H1 (cell line): ENCODE results near the gene KCMF1. TPM values are rescaled to one million over a fixed set of nuclear protein-coding genes. Genes with fewer than 3 reads are reported as not detected.

ENCODE experiments used
- EZH2 ChIP-seq: fragments of 200-600 bp; sonication (generic); IDR thresholded peaks from 2 replicates; pipeline ENCODE4 v1.7.1; 2012; ENCODE audit warnings: low read depth, mild to moderate bottlenecking, moderate library complexity, low read length, inconsistent platforms; ENCODE audit not compliant: severe bottlenecking
- FOSL1 ChIP-seq: IDR thresholded peaks from 2 replicates; pipeline ENCODE4 v1.6.1; 2011; ENCODE audit warnings: mild to moderate bottlenecking, low read depth, low read length, moderate library complexity; ENCODE audit not compliant: insufficient read depth
- SP1 ChIP-seq: IDR thresholded peaks from 2 replicates; pipeline ENCODE4 v1.6.1; 2011; ENCODE audit warnings: low read depth, low read length
- TAF1 ChIP-seq: IDR thresholded peaks from 2 replicates; pipeline ENCODE4 v1.6.1; 2011; ENCODE audit warnings: mild to moderate bottlenecking, low read depth, low read length
- polyA plus RNA-seq, 7 experiments: library from polyadenylated mRNA; depleted of rRNA in 3 of 7; stranded (reverse) in 5 of 7; unstranded in 2 of 7; fragments of >200 nt in 5 of 7; fragments of 200-250 nt in 2 of 7; gene quantifications; 1 replicate in 5 of 7; 2 replicates in 1 of 7; 4 replicates in 1 of 7; pipeline versions ENCODE4 v1.2.1 to v1.2.3, GENCODE V29; 2011 to 2013; ENCODE audit warnings: missing spikeins in 2 of 7, mixed read lengths in 2 of 7
- total RNA-seq: library from RNA; stranded (reverse); fragmentation: NEBNext Ultra II Directional; extraction: Animal tissue kit (Norgen Biotek cat#: 25700); gene quantifications from 2 replicates; pipeline ENCODE4 v1.2.1, GENCODE V29; 2021
- TF ChIP-seq, protein P1 (sequence below), 3 experiments: IDR thresholded peaks; 1 replicate in 2 of 3; 2 replicates in 1 of 3; pipeline versions ENCODE4 v1.5.1 to v1.6.1; 2011; ENCODE audit warnings: low read length in 3 of 3, mild to moderate bottlenecking in 3 of 3, inconsistent platforms in 2 of 3, low read depth in 1 of 3, moderate library complexity in 1 of 3; ENCODE audit not compliant: insufficient read depth in 1 of 3; ENCODE audit errors: control extremely low read depth in 1 of 3

Gene KCMF1
- total and polyA plus RNA-seq, 2 of the 8 experiments (the other 6 are each of a cell fraction or from before 2014, with no cell fraction given), result 86.9 to 149 TPM

DNA sequence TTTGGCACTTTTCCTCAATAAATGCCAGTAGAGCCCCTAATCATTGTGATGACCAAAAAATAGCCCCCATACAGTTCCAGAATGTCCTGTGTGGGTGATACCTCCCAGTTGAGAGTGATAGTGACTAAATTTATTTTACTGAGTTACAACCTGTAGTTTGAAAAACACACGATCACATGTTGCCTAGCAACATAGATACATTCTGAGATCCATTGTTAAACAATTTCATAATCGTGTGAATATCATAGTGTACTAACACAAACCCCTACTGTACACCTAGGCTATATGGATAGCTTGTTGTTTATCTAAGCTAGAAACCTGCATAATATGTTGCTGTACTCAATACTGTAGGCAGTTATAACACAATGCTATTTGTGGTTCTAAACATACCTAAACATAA is 30.6 kb downstream of the KCMF1 start (continued):
- no peak for TF ChIP-seq SP1
- TF ChIP-seq TAF1, result no peak
- no peak for TF ChIP-seq FOSL1
- TF ChIP-seq, protein P1, sequence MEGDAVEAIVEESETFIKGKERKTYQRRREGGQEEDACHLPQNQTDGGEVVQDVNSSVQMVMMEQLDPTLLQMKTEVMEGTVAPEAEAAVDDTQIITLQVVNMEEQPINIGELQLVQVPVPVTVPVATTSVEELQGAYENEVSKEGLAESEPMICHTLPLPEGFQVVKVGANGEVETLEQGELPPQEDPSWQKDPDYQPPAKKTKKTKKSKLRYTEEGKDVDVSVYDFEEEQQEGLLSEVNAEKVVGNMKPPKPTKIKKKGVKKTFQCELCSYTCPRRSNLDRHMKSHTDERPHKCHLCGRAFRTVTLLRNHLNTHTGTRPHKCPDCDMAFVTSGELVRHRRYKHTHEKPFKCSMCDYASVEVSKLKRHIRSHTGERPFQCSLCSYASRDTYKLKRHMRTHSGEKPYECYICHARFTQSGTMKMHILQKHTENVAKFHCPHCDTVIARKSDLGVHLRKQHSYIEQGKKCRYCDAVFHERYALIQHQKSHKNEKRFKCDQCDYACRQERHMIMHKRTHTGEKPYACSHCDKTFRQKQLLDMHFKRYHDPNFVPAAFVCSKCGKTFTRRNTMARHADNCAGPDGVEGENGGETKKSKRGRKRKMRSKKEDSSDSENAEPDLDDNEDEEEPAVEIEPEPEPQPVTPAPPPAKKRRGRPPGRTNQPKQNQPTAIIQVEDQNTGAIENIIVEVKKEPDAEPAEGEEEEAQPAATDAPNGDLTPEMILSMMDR (IDR thresholded peaks at IDR 0.05; ENCODE audit: control extremely low read depth in 1 of 3, insufficient read depth in 1 of 3, low read depth in 1 of 3, low read length in 3 of 3), result no peak
- TF ChIP-seq EZH2, result no peak
